Neural cell (in vitro differentiated cells): ENCODE measurements around the gene MAGI1. TPM values are rescaled to one million over a fixed set of nuclear protein-coding genes. Genes with fewer than 3 reads are reported as not detected.

Source experiments
- H2AFZ ChIP-seq: fragments of 200-600, 300-800 bp; sonication (generic), shearing (Covaris generic); 2 replicates; pipeline ENCODE4 v1.6.0; 2014; ENCODE audit warnings: low read depth, mild to moderate bottlenecking, antibody characterized with exemption, low read length, moderate library complexity
- H3F3A ChIP-seq: fragments of 200-600 bp; shearing (Covaris generic); 2 replicates; pipeline ENCODE4 v1.6.1; 2016; ENCODE audit warnings: mild to moderate bottlenecking, moderate library complexity, mixed read lengths, antibody characterized with exemption, low read length; ENCODE audit not compliant: insufficient read depth, poor library complexity, severe bottlenecking
- H3K27ac ChIP-seq: fragments of 200-600, 300-800 bp; sonication (generic), shearing (Covaris generic); 2 replicates; pipeline ENCODE4 v1.5.1; 2014; ENCODE audit warnings: mild to moderate bottlenecking, low read length, moderate library complexity
- H3K27me3 ChIP-seq: fragments of 300-800, 200-600 bp; sonication (generic), shearing (Covaris generic); 2 replicates; pipeline ENCODE4 v1.6.0; 2014; ENCODE audit warnings: mild to moderate bottlenecking, low read depth, low read length, moderate library complexity; ENCODE audit not compliant: insufficient read depth
- H3K36me3 ChIP-seq: fragments of 300-800, 200-600 bp; sonication (generic), shearing (Covaris generic); 2 replicates; pipeline ENCODE4 v1.5.1; 2014; ENCODE audit warnings: mild to moderate bottlenecking, antibody characterized with exemption, low read length, moderate library complexity; ENCODE audit not compliant: insufficient read depth
- H3K4me2 ChIP-seq: fragments of 300-800, 200-600 bp; sonication (generic), shearing (Covaris generic); 2 replicates; pipeline ENCODE4 v1.6.0; 2014; ENCODE audit warnings: mild to moderate bottlenecking, low read length
- H3K4me3 ChIP-seq: fragments of 300-800, 200-600 bp; sonication (generic), shearing (Covaris generic); 2 replicates; pipeline ENCODE4 v1.5.1; 2014; ENCODE audit warnings: mild to moderate bottlenecking, low read length, moderate library complexity
- H3K79me2 ChIP-seq: fragments of 200-600 bp; shearing (Covaris generic); replicated peaks from 2 replicates; pipeline ENCODE4 v1.6.0; 2014; ENCODE audit warnings: mild to moderate bottlenecking, low read length, moderate library complexity; ENCODE audit not compliant: insufficient read depth
- H3K9ac ChIP-seq: fragments of 300-800, 200-600 bp; sonication (generic), shearing (Covaris generic); 2 replicates; pipeline ENCODE4 v1.6.1; 2016; ENCODE audit warnings: mild to moderate bottlenecking, low read length, mixed read lengths
- H3K9me2 ChIP-seq: fragments of 200-600 bp; shearing (Covaris generic); 2 replicates; pipeline ENCODE4 v1.6.1; 2016; ENCODE audit warnings: mild to moderate bottlenecking, low read length, mixed read lengths; ENCODE audit not compliant: insufficient read depth
- H3K9me3 ChIP-seq: fragments of 200-600, 300-800 bp; sonication (generic), shearing (Covaris generic); 2 replicates; pipeline ENCODE4 v1.6.1; 2016; ENCODE audit warnings: mild to moderate bottlenecking, mixed run types, low read length, moderate library complexity, mixed read lengths
- H4K20me1 ChIP-seq: fragments of 200-600 bp; shearing (Covaris generic); 2 replicates; pipeline ENCODE4 v1.6.1; 2016; ENCODE audit warnings: mild to moderate bottlenecking, mixed run types; ENCODE audit not compliant: insufficient read depth
- CTCF ChIP-seq: fragments of 450-650 bp; IDR thresholded peaks from 2 replicates; pipeline ENCODE4 v1.5.1; 2014; ENCODE audit warnings: antibody characterized with exemption, mild to moderate bottlenecking, moderate library complexity; ENCODE audit not compliant: poor library complexity, severe bottlenecking
- EP300 ChIP-seq: fragments of 450-650 bp; conservative IDR thresholded peaks from 2 replicates; pipeline ENCODE4 v1.6.1; 2014; ENCODE audit warnings: antibody characterized with exemption, mild to moderate bottlenecking, moderate library complexity; ENCODE audit not compliant: poor library complexity, severe bottlenecking
- EZH2 ChIP-seq: fragments of 200-600, 300-800 bp; shearing (Covaris generic), sonication (generic); IDR thresholded peaks from 2 replicates; pipeline ENCODE4 v1.6.1; 2014; ENCODE audit warnings: antibody characterized with exemption, low read length, borderline replicate concordance, mild to moderate bottlenecking; ENCODE audit not compliant: insufficient read depth, poor library complexity, severe bottlenecking
- MXI1 ChIP-seq: fragments of 450-650 bp; conservative IDR thresholded peaks from 2 replicates; pipeline ENCODE4 v1.6.1; 2014; ENCODE audit warnings: antibody characterized with exemption, mild to moderate bottlenecking; ENCODE audit not compliant: poor library complexity, severe bottlenecking
- POLR2AphosphoS5 ChIP-seq: IDR thresholded peaks from 2 replicates; pipeline ENCODE4 v1.6.1; 2012
- RAD21 ChIP-seq: fragments of 450-650 bp; conservative IDR thresholded peaks from 2 replicates; pipeline ENCODE4 v1.6.1; 2014; ENCODE audit warnings: antibody characterized with exemption, mild to moderate bottlenecking, moderate library complexity
- REST ChIP-seq: IDR thresholded peaks from 2 replicates; pipeline ENCODE4 v1.6.1; 2012; ENCODE audit warnings: borderline replicate concordance
- SMC3 ChIP-seq: fragments of 450-650 bp; conservative IDR thresholded peaks from 2 replicates; pipeline ENCODE4 v1.6.1; 2014; ENCODE audit warnings: antibody characterized with exemption, mild to moderate bottlenecking, moderate library complexity; ENCODE audit not compliant: poor library complexity
- TAF1 ChIP-seq: IDR thresholded peaks from 2 replicates; pipeline ENCODE4 v1.6.1; 2012; ENCODE audit warnings: low read depth
- polyA plus RNA-seq: library from polyadenylated mRNA; depleted of rRNA; stranded (reverse); fragments of >200 nt; gene quantifications from 2 replicates; pipeline ENCODE4 v1.2.3, GENCODE V29; 2014

MAGI1 gene
- polyA plus RNA-seq, 1 donor from 2014 or later: 44.7 TPM

- Histone ChIP-seq H3K4me3 (no peak overlapping the region), H3K9me2 (no peaks in the 10 kb centered on the region), H4K20me1 (no peaks in the 10 kb centered on the region), H3K9me3 (no peaks in the 10 kb centered on the region), H3K9ac (no peak overlapping the region), H3K27ac (no peak overlapping the region), H3K4me2 (no peak overlapping the region), H3K36me3 (no peaks in the 10 kb centered on the region), H3K27me3 (no peaks in the 10 kb centered on the region), H2AFZ (no peak overlapping the region), H3K79me2 (no peaks in the 10 kb centered on the region), H3F3A (no peaks in the 10 kb centered on the region)
- TF ChIP-seq SMC3 (no peak), MXI1 (no peak), CTCF (no peak), EZH2 (no peak), RAD21 (no peak)
Observed at GRCh38 chr3:65806600-65806999, 232.1 kb downstream of the MAGI1 start.

GRCh38 chr3:65796676-65797075 is 242.0 kb downstream of the MAGI1 start:
- no peaks in the 10 kb centered on the region for H3K9me2 ChIP-seq
- no peak for TF ChIP-seq REST
- TF ChIP-seq EP300: no peak
- no peak for TF ChIP-seq CTCF
- no peak for TF ChIP-seq POLR2AphosphoS5
- TF ChIP-seq TAF1: no peak
- TF ChIP-seq MXI1: no peak
- no peak for TF ChIP-seq SMC3
- no peak for TF ChIP-seq RAD21
- no peak for TF ChIP-seq EZH2
- no peaks in the 10 kb centered on the region for H3K79me2 ChIP-seq
- no peak overlapping the region for H3K4me2 ChIP-seq
- no peak overlapping the region for H2AFZ ChIP-seq
- H3K36me3 ChIP-seq: no peaks in the 10 kb centered on the region
- no peaks in the 10 kb centered on the region for H3K9me3 ChIP-seq
- no peak overlapping the region for H3K27ac ChIP-seq
- no peak overlapping the region for H3K9ac ChIP-seq
- no peaks in the 10 kb centered on the region for H3F3A ChIP-seq
- H4K20me1 ChIP-seq: no peaks in the 10 kb centered on the region
- H3K4me3 ChIP-seq: no peak overlapping the region
- H3K27me3 ChIP-seq: no peaks in the 10 kb centered on the region
